Stimulated activated CD4-positive, alpha-beta T cell treated with anti-CD3 and anti-CD28 coated beads, Interleukin-12 subunit alpha, Interleukin-12 subunit beta, amount 100 ng/mL, for 4 hours (primary cell): ENCODE measurements around the gene DACH1.
"Not testable (repeated sequence)": the region's sequence is repeated elsewhere in the genome, so short reads cannot be mapped to it uniquely, and the experiment has no call there.

ENCODE experiments used
- DNase-seq: peaks from one replicate; pipeline ENCODE4 v3.0.0-alpha.2; 2020

DACH1 gene

DNA sequence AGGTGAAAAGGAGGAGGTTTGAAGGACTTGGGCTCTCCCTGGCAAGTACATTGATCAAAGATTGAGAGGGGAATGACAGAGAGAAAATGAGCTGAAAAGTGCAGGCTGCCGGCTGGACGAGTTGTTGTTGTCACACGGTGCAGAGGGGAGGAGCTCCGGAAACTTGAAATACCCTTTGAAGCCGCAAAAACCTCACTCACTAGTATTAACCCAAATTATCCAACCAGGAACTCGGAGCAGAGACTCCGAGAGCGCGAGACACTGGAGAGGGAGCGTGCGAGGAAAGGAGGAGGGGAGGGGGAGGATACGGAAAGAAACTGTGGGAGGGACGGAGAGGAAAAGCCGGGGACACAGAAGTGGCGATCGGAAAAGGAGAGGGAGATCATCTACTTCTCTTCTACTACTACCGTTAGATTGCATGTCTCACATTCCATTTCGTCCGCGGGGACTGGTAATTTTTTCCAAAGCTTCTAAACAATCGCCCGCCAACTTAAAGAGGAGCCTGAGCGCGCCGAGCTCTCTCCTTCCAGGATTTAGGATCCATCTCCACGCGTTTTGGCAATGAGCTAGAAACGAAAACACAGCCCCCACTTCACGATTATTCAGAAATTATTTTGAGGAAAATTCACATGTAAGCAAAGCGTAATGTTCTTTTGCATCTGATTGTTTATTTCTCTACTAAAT, at the start of gene DACH1:
Gene DACH1, minus strand, starts transcription at position 74 of the 684 bp plus-strand sequence.
- DNase-seq: no peak

DNA sequence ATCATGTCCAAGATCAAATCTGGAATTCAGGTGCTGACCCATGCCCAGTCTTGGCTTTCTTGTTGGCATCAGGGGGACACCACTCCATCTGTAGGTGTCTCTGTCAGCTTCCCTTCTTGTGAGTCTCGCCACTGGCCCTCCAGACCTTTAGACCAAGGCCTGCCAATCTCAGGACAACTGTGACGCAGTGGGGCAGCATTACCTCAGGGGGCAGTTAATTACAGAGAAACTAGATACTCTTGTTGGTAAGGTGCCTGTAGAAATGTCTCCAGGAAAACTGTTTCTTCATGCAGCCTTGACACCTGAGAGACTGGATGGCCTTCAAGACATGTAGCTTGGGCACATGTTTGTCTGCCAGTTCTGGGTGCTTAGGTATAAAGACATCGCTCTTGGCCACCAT, 46.7 kb upstream of the DACH1 start:
- DNase-seq: no peak

DNA sequence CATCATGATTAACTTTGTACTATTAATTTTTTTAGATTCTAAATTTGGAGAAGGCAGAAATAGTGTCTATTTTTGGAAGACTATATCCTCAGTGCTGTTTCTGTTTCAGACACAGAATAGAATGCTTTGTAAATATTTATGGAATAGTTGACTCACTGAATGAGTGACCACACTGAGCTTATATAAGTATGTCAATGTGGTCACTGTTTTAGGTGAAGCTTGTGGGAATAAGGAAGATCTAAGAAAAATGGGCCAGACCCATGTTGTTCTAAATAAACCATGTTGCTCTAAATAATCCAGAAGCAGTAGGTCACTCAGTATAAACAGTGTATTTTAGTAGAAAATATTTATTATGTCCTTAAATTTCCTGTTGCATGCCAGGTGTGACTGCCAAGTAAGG, 45.5 kb upstream of the DACH1 start:
- no peak for DNase-seq

DNA sequence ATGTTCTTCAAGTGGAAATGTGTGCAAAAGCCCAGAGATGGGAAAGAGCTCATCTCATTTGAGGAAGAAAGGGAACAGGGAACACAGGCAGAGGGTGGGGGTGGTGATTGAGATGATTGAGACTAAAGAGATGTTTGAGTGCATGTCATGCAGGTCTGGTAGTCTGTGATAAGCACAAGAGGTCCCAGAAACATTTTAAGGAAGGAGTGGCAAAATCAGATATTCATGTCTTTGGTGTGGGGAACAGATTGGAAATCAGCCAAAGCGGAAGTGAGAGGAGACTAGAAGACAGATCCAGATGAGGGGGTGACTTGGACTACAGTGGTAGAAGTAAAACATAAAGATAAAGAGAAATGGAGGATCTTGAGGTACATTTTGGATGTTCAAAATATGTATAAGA, 39.4 kb upstream of the DACH1 start:
- no peak for DNase-seq

DNA sequence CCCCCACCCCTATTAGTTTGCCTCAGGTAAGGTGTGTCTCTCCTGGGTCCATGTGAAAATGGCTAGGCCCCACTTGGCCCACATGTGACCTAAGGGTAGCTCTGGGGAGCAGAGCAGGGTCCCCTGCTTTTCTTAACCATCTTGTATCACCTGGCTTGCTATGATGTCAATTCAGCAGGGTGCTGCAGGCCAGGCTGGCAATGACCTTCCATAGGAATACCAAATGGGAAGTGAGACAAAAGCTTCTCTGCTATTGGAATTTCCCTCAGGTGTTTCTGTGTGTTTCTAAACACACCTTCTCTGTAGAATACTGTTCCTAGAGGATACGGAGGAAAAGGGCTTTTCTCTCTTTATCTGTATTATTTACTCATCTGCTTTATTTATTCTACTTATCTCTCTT, 35.7 kb upstream of the DACH1 start:
- DNase-seq: no peak

DNA sequence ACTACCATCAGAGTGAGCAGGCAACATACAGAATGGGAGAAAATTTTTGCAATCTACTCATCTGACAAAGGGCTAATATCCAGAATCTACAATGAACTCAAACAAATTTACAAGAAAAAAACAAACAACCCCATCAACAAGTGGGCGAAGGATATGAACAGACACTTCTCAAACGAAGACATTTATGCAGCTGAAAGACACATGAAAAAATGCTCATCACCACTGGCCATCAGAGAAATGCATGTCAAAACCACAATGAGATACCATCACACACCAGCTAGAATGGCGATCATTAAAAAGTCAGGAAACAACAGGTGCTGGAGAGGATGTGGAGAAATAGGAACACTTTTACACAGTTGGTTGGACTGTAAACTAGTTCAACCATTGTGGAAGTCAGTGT, 26.5 kb upstream of the DACH1 start:
- not testable (repeated sequence) for DNase-seq

DNA sequence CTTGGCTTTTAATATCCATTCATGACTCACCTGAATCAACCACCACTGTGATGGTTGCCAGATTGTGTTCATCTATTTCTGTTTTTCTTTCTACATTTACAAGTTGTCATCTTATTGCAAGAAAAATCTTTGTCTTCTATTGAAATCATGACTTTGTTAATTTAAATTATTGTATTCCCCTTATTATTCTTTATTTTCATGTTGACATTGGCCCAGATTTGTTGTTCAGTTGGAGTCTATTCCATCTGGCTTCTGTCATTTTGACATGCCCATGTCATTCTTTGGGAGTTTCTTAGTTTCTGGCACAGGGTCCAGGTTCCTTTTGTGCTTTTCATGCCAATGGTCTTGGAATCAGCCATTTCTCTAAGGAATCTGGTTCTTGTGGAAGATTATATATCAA, 19.9 kb upstream of the DACH1 start:
- no peak for DNase-seq

DNA sequence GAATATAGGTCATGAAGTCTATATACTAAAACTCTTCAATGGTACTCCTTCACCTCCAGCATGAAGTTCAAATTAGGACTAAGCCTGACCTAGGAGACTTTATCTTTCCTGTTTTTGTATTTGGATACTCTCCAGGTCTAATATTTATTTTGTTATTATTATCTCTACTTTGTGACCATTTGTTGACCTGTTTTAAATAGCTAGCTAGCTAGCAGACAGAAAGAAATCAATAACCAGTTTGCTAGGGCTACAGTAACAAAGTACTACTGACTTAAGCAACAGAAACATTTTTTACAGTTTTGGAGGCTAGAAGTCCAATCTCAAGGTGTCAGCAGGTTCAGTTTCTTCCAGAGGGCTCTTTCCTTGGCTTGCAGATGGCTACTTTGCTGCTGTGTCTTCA, 15.1 kb upstream of the DACH1 start:
- DNase-seq: no peak

DNA sequence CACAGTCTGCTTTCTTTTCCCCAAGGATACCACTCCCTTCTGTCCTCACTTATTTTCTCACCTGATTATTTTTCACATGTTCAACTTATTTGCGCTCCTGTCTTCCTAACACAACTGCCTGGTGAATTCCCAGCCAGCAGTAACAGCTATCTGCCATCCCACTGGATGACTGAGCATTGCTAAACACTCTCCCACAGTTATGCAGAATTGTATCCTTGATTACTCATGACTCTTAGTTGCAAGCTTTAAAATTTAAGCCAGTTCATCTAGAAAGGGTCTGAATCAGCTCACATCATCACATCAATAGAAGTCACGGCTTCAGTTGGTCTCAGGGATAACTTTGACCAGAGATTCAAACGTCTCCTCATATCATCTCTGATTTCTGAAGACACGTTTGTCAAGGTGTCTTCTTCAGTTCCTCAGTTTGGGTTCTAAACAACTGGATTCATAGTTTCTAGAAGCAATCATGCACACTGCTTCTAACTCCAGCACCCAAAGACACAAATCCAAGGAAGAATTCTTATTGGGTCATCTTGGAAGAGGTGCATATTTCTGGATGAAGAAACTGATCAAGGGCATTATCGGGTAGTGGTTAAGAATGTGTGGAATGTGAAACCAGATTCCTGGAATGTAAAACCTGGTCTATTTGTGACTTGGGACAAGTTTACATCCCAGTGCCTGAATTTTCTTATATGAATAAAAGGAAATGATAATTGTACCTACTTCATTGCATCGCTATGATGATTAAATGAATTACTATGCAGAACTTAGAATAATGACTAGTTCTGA, 13.9 kb upstream of the DACH1 start:
- no peak for DNase-seq

DNA sequence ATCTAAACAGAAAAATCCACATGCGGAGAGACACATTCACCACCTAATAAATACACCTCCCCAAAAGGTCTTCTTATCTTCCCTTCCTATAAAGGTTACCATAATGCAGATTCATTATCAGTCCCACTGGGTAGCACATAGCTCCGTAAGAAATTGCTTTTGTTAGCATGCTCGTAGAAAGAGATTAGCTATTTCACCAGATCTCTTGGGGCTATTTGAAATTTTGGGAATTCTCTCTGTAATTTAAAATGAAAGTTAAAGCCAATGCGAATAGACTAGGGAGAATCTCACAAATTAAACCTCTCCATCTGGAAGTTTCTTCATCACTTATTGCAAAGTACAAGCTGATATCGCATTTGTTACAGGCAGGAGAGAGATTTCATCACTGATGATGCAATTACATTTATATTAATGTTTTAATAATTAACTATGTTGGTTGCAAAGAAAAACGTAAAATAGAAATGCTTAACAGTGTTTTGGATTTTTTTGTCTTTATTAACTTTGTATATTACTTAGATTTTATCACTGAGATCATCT, 12.9 kb upstream of the DACH1 start:
- no peak for DNase-seq

DNA sequence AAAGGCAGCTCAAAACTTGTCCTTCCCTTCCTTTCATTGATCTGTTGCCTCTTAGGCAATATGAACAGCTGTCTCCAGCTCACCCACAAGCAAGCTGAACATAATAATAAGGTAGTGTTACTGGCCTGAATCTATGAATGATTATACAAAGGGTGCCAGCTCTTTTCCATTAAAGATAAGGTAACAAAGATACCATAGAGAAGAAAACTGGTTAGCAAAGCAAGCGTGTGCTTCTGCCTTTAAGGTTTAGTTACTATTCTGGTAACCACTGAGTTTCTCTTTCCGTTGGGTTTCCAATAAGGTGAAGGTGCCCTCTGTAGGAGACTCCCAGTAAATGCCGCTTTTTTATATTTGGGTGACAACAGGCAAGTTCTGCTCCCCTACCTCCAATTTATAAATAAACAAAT, 12.1 kb upstream of the DACH1 start:
- no peak for DNase-seq

DNA sequence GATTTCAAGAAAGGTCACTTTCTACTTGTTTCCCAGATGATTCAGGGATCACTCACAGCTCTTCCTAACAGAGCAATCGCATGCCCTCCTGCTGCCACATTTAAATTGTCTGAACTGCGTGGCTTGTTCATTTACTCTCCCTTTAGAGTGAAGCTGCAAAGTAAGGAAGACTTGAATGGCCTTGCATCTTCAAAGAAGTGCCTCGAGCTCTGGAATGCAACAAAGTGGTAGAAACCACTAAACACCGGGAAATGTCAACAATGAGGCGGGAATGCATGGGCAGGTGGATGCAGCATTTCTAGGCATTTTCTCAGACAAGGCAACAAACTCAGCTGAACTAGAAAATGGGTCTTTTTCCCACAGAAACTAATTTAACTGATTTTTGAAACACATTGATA, 10.3 kb upstream of the DACH1 start:
- DNase-seq: no peak

DNA sequence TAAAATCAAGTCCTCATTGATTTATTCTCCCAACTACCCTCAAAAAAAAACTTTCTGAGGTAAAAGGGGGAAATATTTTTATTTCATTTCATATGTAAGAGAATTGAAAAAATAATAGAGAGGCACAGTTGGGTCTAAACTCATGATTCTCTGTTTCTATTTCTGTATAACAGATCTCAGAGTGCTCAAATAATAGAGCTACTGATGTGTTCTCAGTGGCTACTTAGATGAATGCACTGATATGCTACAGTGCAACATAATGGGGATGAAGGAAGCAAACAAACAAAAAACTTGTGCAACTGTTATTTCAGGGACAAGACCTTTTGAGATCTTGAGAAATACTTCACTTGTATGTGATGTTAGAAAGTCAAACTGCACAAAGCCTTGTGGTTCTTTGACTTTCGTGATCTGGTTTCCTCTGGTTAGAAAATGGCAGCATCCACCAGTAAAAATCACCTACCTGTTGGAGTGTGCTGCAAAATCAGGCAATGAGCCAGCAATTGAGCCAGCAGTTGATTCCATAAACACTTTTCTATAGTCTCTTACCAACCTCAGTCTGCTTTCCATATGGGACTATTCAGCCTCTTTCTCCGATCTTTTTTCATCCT, 9.7 kb upstream of the DACH1 start:
- no peak for DNase-seq

DNA sequence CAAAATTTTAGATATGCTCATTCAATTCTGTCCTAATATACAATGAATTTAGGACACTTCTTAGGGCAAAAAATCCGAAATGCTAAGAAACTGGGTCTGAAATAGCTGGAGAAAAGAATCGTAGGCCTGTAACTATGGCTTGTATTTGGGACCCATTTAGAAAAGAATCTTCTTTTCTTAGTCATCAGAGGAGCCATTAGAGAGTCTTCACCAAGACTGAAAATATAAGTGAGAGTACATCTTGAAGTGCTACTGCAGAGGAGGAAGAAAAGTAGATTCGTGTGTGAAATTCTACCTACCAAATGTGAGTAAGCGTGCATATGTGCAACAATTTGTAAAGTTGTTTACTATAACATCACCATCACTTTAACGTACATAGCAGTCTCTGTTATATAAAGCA, 8.8 kb upstream of the DACH1 start:
- DNase-seq: no peak

DNA sequence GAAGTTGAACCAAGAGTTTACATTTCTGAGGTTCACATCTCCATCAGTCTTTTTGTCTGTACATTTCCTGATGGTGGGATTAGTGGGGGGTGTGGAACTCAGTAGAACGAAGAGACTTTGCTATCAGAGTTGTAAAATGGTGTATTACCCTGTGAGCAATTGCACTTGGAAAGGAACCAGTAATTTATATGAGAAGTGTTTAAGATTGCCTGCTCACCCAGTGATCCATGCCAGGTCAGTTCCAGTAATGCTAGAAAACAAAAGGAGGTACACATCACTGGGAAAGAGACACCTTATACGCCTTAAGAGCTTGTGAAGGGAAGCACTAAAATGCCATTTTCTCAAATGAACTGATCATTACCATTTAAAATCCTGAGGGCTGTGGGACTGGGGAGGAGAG, 7.5 kb upstream of the DACH1 start:
- no peak for DNase-seq

DNA sequence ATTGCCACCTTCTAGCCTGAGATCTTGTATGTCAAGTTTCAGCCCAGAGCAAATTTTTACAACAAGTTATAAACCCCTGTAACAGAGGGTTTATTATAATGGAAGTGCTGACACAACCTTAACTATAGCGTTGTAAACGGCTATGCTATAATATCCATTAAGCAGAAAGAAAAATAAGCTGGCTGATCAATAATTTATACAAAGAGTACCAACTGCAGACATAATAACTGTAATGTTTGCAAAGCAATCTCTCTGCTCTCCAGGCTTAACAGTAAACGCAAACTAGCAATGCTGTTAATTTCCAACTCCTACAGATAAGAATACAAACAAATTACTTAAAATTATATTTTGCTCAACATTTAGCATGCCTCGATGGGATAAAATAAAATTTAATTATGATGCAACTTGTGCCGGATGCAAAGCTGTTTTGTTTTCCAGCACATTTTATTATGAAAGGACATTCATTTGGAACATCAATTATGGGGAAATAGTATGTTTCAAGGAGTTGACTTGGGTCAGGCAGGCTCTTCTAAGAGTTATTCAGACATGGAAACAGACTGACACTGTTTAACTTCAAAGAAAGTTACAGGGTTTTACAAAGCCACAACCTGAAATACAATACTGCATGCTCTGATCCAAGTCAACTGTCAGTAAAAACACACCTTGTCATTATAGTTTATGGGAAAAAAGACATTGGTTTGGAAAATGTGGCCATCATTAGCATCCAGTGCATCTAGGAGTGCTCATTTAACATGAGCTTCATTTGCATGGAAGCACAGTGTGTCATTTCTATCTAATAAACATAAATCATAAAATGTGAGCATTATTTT, 6.6 kb upstream of the DACH1 start:
- DNase-seq: no peak

DNA sequence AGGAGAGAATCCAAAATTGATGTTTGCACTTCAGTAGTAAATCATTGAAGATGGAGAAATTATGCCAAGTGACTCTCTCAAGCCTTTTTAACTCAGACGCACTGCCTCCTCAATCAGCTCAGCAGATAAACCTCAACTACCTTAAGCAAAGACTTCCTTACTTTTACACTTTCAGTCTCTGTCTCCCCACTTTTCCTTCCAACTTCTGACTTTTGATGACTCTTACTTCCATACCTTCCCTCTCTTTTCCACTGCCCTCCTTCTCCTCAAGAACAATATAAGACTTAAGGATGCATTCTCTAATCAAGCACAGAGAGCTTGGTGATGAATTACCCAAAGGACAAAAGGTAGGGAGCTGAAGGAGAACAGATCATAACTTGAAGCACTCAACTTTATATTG, 4.8 kb upstream of the DACH1 start:
- no peak for DNase-seq

DNA sequence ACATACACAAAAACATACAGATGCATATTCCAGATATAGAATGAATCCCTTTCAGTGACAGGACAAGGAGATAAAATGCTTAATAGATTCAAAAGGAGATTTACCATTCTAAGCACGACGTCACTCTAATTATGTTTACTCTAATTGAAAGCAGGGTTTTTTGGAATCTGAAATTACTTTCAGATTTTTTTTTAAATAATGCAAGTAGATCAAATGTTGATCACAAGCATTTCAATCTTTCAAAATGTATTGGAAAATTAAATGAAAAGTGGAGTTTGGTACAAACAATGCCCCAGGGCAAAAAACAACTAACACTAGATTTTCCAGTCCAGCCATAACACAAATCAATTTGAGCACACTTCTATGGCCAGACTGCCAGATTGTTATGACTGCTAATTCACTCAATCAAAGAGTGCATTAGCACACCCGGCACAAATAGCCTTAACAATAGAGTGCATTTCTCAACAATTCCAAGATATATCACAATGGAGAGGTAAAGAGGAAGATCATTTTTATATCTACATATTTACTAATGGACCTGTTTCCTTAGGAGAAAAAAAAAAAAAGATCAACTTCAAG, 4.3 kb upstream of the DACH1 start:
- DNase-seq: no peak

DNA sequence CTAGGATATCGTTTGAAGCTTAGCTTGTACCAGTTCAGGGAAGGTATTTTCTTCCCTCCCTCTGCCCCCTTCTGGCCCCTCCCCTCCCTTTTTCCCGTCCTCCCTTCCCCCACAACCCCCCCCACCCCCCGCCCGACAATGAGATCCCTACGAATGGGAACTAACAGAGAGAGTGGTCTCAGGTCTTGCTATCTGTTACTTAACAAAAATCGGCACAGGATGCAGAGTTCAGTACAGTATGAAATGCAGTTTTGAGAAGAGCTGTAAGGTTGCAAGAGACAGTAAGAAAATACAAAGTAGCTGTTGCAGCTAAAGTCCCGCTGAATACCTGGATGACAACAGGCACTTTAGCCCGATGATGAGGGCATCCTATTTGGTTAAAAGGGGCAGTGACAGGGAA, 3.1 kb upstream of the DACH1 start:
- no peak for DNase-seq

DNA sequence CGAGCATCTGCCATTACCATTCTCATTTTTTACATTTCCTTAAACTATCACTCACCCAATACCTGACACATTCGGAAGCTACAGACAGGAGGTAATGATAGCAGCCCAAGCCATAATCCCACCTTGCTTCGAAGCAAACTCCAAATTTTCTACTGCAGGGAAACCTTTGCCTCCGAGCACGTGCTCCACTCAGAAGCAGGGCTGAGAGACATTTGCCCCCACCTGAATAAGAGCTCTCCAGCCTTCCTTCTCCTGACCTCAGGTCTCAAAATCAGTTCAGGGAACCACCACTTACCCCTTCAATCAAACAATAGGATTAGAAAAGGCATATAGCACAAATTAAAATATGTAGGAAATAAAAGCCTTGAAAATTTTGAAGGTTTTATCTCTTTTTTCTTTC, 2.3 kb upstream of the DACH1 start:
- DNase-seq: no peak

DNA sequence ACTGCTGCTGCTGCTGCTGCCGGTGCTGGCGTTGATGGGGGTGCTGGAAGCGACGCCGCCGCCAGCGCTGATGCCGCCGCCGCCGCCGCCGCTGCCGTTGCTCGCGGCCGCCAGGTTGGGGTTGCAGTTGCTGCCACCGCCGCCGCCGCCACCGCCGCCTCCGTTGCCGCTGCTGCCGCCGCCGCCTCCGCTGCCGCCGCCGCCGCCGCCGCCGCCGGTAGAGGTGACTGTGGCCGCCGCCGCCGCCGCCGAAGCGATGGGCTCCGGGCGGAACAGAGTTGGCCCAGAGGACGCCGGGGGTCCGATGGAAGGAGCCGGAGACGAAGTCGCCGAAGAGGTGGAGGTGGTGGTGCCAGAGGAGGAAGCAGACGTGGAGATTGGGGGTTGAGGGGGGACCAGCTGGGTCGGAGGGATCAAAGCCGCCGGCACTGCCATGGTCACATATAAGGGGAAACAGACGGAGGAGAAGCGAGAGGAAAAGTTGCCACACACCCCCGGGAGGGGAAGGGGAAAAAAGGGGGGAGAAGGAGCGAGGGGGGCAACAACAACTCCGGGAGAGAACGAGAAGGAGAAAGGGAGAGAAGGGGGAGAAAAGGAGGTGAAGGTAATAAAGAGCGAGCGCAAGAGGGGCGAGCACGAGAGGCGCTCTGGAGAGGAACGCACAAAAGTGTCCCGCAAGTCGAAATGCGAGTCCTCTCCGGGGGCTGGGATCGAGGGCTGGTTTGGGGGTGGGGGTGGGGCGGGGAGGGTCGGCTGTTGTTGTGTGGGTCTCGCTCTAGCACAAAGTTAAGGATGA, 471 bp downstream of the DACH1 start:
- no peak for DNase-seq

DNA sequence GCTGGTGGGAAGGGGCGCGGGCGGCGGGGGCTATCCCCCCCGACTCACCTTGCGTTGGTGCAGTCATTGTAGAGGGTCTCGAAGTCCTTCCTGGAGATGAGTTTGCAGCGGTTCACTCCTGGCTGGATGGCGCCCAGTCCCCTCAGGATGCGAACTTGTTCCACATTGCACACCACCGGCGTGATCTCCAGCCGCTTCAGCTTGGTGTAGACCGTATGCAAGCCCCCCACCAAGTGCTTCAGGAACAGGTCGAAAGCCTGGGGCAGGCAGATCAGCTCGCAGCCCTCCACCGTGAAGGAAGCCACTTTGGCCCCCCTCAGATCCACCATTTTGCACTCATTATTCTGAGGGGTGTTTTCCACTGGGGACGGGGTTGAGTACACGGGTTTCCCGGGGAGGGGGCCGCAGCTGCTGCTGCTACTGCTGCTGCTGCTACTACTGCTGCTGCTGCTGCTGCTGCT, 1.1 kb downstream of the DACH1 start:
- DNase-seq: no peak
